ENCODE results near the gene CALHM1. TPM values are rescaled to one million over a fixed set of nuclear protein-coding genes. Genes with fewer than 3 reads are reported as not detected.
"Not testable (repeated sequence)": the region's sequence is repeated elsewhere in the genome, so short reads cannot be mapped to it uniquely, and the experiment has no call there.

CALHM1 gene
- total RNA-seq, 2 donors from 2014 or later: not detected

- Mint-ChIP-seq H3K9me3 (no peaks in the 10 kb centered on the region), H3K36me3 (peaks cover 0 to 4% of the 10 kb centered on the region in 2 donors), H3K27ac (no peak overlapping the region)
- no peak for DNase-seq (ENCODE audit: low spot score in 2 of 2)
- ATAC-seq: no peak
These were observed 34.1 kb upstream of the CALHM1 start for GRCh38 chr10:103492655-103493261.

DNA sequence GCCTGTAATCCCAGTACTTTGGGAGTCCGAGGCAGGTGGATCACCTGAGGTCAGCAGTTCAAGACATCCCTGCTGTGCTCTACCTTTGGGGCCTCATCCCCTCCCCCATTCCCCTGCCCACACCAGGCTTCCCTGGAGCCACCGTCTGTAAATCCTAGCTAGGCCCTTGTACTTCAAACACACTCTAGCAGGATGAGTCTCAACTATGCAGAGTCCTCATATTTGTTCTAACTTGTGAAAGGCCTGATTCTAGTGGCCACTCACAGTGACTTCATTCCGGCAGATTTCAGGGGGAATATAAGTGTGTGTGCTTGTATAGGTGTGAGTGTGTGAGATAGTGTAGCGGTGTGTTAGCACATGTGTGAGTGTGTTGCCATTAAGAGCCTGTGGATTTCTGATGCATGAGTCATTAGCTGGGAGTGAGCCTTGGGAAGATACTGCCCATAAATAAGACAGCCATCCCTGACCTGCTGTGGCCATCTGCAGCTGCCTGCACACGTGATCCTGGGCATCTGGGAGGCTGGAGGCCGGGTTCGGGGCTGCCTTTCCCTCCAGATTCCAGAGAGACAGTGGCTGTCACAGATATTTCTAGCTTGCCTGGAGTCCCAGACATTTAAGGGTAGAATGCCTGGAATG lies 33.1 kb upstream of the CALHM1 start:
- no peaks in the 10 kb centered on the region for H3K9me3 Mint-ChIP-seq
- H3K36me3 Mint-ChIP-seq: peaks cover 0 to 4% of the 10 kb centered on the region in 2 donors

DNA sequence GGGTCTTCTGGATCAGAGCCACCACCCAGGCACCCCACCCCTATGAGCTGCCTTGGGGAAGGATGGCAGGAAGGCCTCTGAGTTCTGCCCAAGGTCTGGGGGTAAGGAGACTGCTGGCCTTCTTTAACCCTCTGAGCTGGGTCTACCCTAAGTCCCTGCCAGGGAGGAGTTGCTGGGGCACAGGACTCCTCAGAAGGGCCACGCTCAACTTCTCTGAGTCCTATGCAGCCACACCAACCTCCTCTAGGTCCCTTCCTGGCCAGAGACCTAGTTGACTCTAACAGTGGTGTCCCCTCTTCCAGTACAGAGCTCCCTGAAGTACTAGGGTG lies 32.2 kb upstream of the CALHM1 start:
- H3K9me3 Mint-ChIP-seq: no peaks in the 10 kb centered on the region
- H3K36me3 Mint-ChIP-seq: peaks cover 0 to 4% of the 10 kb centered on the region in 2 donors
- ATAC-seq: peak in 1 of 2 donors; percentile 46
- DNase-seq (ENCODE audit: low spot score in 2 of 2): no peak
- H3K27ac Mint-ChIP-seq: peak overlapping the region in 1 of 2 donors; percentile 19

More for the DNA sequence above, 33.1 kb upstream of the CALHM1 start:
- H3K27ac Mint-ChIP-seq: peak overlapping the region in 1 of 2 donors; percentile 19
- DNase-seq (ENCODE audit: low spot score in 2 of 2): no peak
- ATAC-seq: no peak

- ATAC-seq (no peak), DNase-seq (ENCODE audit: low spot score in 2 of 2) (no peak)
- no peak overlapping the region for H3K27ac Mint-ChIP-seq
- H3K36me3 Mint-ChIP-seq: no peaks in the 10 kb centered on the region
- H3K9me3 Mint-ChIP-seq: no peaks in the 10 kb centered on the region
These were observed 28.7 kb upstream of the CALHM1 start for GRCh38 chr10:103487410-103487708.

DNA sequence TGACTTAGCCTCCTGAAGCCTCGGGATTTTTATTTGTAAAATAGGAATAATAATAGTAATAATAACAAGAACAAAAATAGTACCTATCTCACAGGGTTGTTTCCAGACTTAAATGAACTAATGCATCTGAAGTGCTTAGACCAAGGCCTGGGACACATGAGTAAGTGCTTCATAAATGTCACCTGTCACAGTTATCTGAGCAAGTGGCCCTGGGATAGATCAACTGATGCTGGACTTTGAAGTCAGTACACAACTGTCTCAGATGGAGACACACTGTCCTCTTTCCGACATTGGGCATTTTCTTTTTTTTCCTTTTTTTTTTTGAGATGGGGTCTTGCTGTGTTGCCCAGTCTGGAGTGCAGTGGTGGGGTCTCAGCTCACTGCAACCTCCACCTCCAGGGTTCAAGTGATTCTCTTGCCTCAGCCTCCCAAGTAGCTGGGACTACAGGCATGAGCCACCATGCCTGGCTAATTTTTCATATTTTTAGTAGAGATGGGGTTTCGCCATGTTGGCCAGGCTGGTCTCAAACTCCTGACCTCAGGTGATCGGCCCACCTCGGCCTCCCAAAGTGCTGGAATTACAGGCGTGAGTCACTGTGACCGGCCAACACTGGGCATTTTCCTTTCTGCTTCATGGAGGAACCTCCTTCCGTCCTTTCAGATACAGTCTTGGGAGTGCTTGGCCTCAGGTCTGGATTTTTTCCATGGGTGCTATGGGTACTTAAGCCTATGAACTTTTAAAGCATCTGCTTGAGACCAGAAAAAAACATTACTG lies 28.1 kb upstream of the CALHM1 start:
- H3K27ac Mint-ChIP-seq; H3K9me3 Mint-ChIP-seq; DNase-seq (ENCODE audit: low spot score in 2 of 2); ATAC-seq; H3K36me3 Mint-ChIP-seq: not testable (repeated sequence)

- no peaks in the 10 kb centered on the region for H3K9me3 Mint-ChIP-seq
- no peak overlapping the region for H3K27ac Mint-ChIP-seq
- ATAC-seq (peak; percentile 82 to 85), DNase-seq (ENCODE audit: low spot score in 2 of 2) (no peak)
- no peaks in the 10 kb centered on the region for H3K36me3 Mint-ChIP-seq
These were observed 23.4 kb upstream of the CALHM1 start for GRCh38 chr10:103481974-103482531.

GRCh38 chr10:103480521-103480920 lies 21.8 kb upstream of the CALHM1 start:
- Mint-ChIP-seq H3K27ac (peak overlapping the region in 1 of 2 donors; percentile 65), H3K36me3 (no peaks in the 10 kb centered on the region), H3K9me3 (no peaks in the 10 kb centered on the region)
- ATAC-seq (no peak), DNase-seq (ENCODE audit: low spot score in 2 of 2) (no peak)

- H3K9me3 Mint-ChIP-seq: no peaks in the 10 kb centered on the region
- DNase-seq (ENCODE audit: low spot score in 2 of 2): no peak
- ATAC-seq: no peak
- peak within 1 kb of the TSS; percentile 65 to 70 for H3K27ac Mint-ChIP-seq
- H3K36me3 Mint-ChIP-seq: no peaks in the 10 kb centered on the region
These were observed 20.4 kb upstream of the CALHM1 start, which contains the start of gene CALHM3 for GRCh38 chr10:103479135-103479534. TSS of gene CALHM3 (minus strand) at chr10:103479240. CDS start at chr10:103479032, 208 bp downstream.

- ATAC-seq: no peak
- Mint-ChIP-seq H3K9me3 (no peaks in the 10 kb centered on the region), H3K27ac (peak overlapping the region in 1 of 2 donors; percentile 61), H3K36me3 (no peaks in the 10 kb centered on the region)
- DNase-seq (ENCODE audit: low spot score in 2 of 2): no peak
These were observed 20.0 kb upstream of the CALHM1 start for GRCh38 chr10:103478671-103479070.

DNA sequence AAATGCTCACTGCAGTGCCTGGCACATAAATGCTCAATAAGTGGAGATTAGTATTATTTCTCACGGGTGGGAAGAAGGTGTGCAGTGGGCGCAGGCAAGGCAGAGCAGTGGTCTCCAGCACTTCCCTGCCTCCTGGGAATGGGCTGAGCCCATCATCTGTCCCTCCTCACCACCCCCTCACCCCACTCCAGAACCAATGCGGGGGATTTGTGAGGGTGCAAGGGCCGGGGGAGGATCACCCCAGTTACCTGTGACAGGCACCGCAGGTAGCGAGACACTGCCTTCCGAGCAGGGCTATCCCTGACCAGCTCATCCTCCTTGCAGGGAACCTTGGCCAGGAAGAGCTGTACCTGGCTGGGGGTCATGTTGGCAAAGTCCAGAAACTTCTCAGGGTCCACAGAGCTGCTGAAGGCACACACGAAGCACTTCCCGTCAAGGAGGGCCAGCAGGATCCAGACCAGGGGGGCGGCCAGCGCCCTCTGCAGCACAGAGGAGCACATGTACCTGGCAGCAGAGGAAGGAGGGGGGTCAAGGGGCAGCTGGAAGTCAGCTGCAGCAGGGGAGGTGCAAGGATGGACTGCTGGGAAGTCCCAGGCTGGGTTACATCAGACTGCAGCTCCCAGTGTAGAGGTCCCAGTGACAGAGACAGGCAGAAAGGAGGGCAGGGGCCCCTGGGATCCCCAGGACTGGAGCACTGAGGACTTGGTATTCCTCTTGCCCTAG lies 17.5 kb upstream of the CALHM1 start:
- Mint-ChIP-seq H3K9me3 (no peaks in the 10 kb centered on the region), H3K36me3 (no peaks in the 10 kb centered on the region), H3K27ac (no peak overlapping the region)
- DNase-seq (ENCODE audit: low spot score in 2 of 2) (no peak), ATAC-seq (peak; percentile 33 to 56)

DNA sequence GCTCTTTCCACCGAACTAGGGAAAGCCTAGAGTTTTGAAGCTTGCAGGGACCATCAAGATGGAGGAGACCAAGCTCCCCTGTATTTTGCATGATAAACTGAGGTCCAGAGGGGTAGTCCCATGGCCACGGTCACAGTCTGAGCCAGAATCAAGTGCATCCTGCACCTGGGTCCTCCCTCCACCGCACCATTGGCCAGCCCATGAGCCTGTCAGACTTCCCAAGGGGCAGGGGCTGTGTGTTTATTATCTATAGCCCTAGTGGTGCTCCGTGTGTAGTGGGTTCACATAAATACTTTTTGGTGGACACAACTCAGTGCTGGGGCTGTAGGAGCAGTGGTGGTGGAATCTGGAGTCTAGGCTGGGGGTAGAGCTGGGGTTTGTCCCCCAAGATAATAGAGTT lies 16.7 kb upstream of the CALHM1 start:
- ATAC-seq: no peak
- no peak overlapping the region for H3K27ac Mint-ChIP-seq
- H3K9me3 Mint-ChIP-seq: no peaks in the 10 kb centered on the region

DNA sequence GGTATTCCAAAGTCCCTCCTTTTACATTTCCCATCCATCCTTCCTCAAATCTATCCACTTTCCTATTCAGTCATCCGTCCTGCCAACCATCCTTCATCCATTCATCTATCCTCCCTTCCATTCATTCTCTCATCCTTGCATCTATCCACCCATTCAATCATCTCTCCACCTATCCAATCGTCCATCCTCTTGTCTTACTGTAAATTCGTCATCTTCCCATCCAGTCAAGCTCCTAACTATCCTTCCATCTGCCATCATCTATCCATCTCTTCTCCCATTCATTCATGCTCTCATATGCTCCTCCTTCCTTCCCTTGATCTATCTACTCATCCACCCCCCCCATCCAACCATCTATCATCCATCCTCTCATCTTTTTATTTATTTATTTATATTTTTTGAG lies 15.4 kb upstream of the CALHM1 start:
- Mint-ChIP-seq H3K36me3 (no peaks in the 10 kb centered on the region), H3K9me3 (peaks cover 0 to 5% of the 10 kb centered on the region in 2 donors), H3K27ac (no peak overlapping the region)
- DNase-seq (ENCODE audit: low spot score in 2 of 2) (no peak), ATAC-seq (no peak)

More for the DNA sequence above, 16.7 kb upstream of the CALHM1 start:
- no peaks in the 10 kb centered on the region for H3K36me3 Mint-ChIP-seq
- no peak for DNase-seq (ENCODE audit: low spot score in 2 of 2)

- ATAC-seq (no peak), DNase-seq (ENCODE audit: low spot score in 2 of 2) (no peak)
- peaks cover 0 to 5% of the 10 kb centered on the region in 2 donors for H3K9me3 Mint-ChIP-seq
- H3K36me3 Mint-ChIP-seq: no peaks in the 10 kb centered on the region
- no peak overlapping the region for H3K27ac Mint-ChIP-seq
These were observed 14.6 kb upstream of the CALHM1 start for GRCh38 chr10:103473261-103473671.

DNA sequence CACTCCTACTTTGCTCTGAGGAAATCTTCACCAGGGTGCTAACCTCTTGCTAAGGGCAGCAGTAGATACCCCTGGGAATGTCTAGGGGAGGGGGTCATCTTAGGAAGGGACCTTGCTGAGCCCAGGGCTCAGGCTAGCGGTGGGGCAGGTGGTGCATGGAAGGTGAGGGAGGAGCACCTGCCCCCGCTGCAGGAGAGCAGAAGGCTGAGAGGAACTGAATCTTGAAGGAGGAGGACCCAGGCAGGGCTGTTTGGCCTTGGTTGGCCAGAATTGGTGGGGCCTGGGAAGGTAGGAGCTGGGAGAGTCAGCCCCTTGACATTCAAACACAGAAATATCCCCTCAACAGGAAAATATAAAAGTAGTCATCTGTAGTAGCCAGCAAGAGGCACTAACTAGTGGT lies 13.3 kb upstream of the CALHM1 start:
- DNase-seq (ENCODE audit: low spot score in 2 of 2) (no peak), ATAC-seq (no peak)
- H3K36me3 Mint-ChIP-seq: no peaks in the 10 kb centered on the region
- peak overlapping the region; percentile 20 to 53 for H3K27ac Mint-ChIP-seq
- peaks cover 0 to 5% of the 10 kb centered on the region in 2 donors for H3K9me3 Mint-ChIP-seq

DNA sequence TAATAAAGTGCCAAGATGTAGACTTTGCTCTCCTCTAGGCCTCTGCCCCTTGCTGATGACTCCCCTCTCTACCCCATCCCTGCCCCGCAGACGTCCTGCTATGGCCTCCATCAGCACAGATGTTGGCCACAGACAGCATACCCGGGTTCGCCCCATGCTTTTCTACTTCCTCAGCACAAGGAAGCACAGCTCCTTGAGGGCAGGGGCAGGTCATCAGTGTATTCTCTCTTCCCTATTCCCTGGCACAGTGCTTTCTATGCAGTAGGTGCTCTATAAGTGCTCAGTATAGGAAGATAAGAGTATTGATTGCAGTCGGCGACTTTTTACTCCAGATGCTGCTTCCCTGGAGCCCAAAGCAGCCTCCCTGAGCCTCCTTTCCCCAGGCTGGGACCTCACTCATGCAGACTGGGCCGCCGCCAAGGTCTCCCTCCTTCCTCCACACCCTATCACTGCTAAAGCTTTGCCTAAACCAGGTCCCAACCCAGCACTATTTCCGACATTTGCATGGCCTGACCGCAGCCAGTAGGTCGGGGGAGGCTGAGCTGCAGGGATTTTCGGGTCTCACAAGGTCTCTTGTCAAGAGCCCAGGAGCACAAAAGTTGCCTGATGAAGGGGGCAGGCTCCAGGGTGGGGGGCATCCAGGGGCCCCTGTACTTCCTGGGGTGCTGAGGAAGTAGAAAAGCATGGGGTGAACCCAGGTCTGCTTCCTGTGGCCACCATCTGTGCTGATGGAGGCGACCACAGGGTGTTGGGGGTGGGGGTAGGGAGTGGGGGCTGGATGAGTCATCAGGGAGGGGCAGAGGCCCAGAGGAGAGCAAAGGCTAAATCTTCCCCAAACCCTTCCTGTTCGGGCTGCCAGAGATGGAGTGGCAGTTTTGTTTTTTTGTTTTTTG lies 12.3 kb upstream of the CALHM1 start:
- Mint-ChIP-seq H3K9me3 (peaks cover 0 to 5% of the 10 kb centered on the region in 2 donors), H3K36me3 (no peaks in the 10 kb centered on the region), H3K27ac (peak overlapping the region; percentile 1 to 40)

DNA sequence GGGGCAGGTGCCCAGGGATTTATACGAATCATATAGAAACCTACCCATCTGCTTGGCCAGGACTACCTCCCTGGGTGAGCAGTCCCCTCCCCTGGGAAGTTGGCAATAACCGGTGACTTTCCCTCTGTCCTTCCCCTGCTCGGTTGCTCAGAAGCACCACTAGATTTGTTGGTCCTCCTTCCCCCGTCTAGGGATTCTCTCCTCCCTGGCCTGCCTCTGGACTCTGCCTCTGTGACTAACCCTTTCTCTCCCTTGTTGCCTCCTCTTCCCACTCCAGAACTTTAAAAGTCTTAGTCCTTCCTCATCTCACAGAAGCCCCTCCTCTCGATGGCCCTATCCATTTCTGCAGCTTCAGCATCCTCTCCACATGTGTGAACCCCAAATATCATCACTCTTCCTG lies 10.5 kb upstream of the CALHM1 start:
- ATAC-seq: no peak
- Mint-ChIP-seq H3K9me3 (peaks cover 0 to 5% of the 10 kb centered on the region in 2 donors), H3K36me3 (no peaks in the 10 kb centered on the region), H3K27ac (no peak overlapping the region)
- DNase-seq (ENCODE audit: low spot score in 2 of 2): no peak

More for the DNA sequence above, 12.3 kb upstream of the CALHM1 start:
- peak; percentile 85 to 91 for ATAC-seq
- DNase-seq (ENCODE audit: low spot score in 2 of 2): peak; percentile 45 to 69
